Karpas-422 (cell line): Measurements from ENCODE around the gene RBM8A. TPM values are rescaled to one million over a fixed set of nuclear protein-coding genes. Genes with fewer than 3 reads are reported as not detected.

ENCODE experiments used
- DNase-seq: peaks from one replicate; pipeline ENCODE4 v3.0.0-alpha.2; 2015
- H2AFZ ChIP-seq: fragments of 200-600 bp; sonication (generic); 2 replicates; pipeline ENCODE4 v1.6.1; 2014; ENCODE audit warnings: antibody characterized with exemption, low read length, mixed read lengths
- H3K27ac ChIP-seq: fragments of 200-600 bp; sonication (generic); 2 replicates; pipeline ENCODE4 v1.5.1; 2014; ENCODE audit warnings: mild to moderate bottlenecking, low read length, moderate library complexity
- H3K27me3 ChIP-seq: fragments of 200-600 bp; sonication (generic); 2 replicates; pipeline ENCODE4 v1.6.1; 2014; ENCODE audit warnings: low read length, mixed read lengths
- H3K36me3 ChIP-seq: fragments of 200-600 bp; sonication (generic); 2 replicates; pipeline ENCODE4 v1.6.1; 2014; ENCODE audit warnings: low read length, mixed read lengths; ENCODE audit not compliant: insufficient read depth
- H3K4me1 ChIP-seq: fragments of 200-600 bp; sonication (generic); 2 replicates; pipeline ENCODE4 v1.6.1; 2014; ENCODE audit warnings: mild to moderate bottlenecking, low read length, mixed read lengths
- H3K4me2 ChIP-seq: fragments of 200-600 bp; sonication (generic); 2 replicates; pipeline ENCODE4 v1.6.1; 2014; ENCODE audit warnings: low read length, low read depth, mild to moderate bottlenecking; ENCODE audit not compliant: poor library complexity, severe bottlenecking
- H3K4me3 ChIP-seq: fragments of 200-600 bp; sonication (generic); 2 replicates; pipeline ENCODE4 v1.5.1; 2014; ENCODE audit warnings: mild to moderate bottlenecking, antibody characterized with exemption, low read length, mixed read lengths
- H3K79me2 ChIP-seq: fragments of 200-600 bp; sonication (generic); 2 replicates; pipeline ENCODE4 v1.6.1; 2014; ENCODE audit warnings: mild to moderate bottlenecking, low read length, mixed read lengths
- H3K9ac ChIP-seq: fragments of 200-600 bp; sonication (generic); 2 replicates; pipeline ENCODE4 v1.6.0; 2014; ENCODE audit warnings: low read length
- H3K9me2 ChIP-seq: fragments of 200-600 bp; sonication (generic), shearing (Covaris generic); replicated peaks from 2 replicates; pipeline ENCODE4 v1.6.0; 2014; ENCODE audit warnings: mild to moderate bottlenecking, low read length, moderate library complexity; ENCODE audit not compliant: insufficient read depth
- H3K9me3 ChIP-seq: fragments of 300-700, 200-600 bp; sonication (generic); 2 replicates; pipeline ENCODE4 v1.6.1; 2014; ENCODE audit warnings: low read length, mixed read lengths
- H4K20me1 ChIP-seq: fragments of 200-600 bp; sonication (generic); 2 replicates; pipeline ENCODE4 v1.6.1; 2014; ENCODE audit warnings: mild to moderate bottlenecking, antibody characterized with exemption, low read length, low read depth; ENCODE audit not compliant: insufficient read depth
- total RNA-seq: library from RNA; depleted of rRNA; stranded (reverse); fragments of >200 nt; shearing (Covaris generic); gene quantifications from 2 replicates; pipeline ENCODE4 v1.2.3, GENCODE V29; 2014; ENCODE audit warnings: low replicate concordance

Gene RBM8A
- total RNA-seq, 1 experiment from 2014 or later, result 130 TPM

GRCh38 chr1:145898756-145899155 is 28.5 kb downstream of the RBM8A start:
- DNase-seq, result no peak
- no peak overlapping the region for H2AFZ ChIP-seq
- H4K20me1 ChIP-seq, result no peaks in the 10 kb centered on the region
- H3K4me1 ChIP-seq, result no peaks in the 10 kb centered on the region
- no peaks in the 10 kb centered on the region for H3K9me2 ChIP-seq
- no peak overlapping the region for H3K9ac ChIP-seq
- no peaks in the 10 kb centered on the region for H3K9me3 ChIP-seq
- no peaks in the 10 kb centered on the region for H3K27me3 ChIP-seq
- no peak overlapping the region for H3K4me2 ChIP-seq
- no peak overlapping the region for H3K4me3 ChIP-seq
- H3K36me3 ChIP-seq, result no peaks in the 10 kb centered on the region
- H3K27ac ChIP-seq, result no peak overlapping the region
- H3K79me2 ChIP-seq, result no peaks in the 10 kb centered on the region

- no peaks in the 10 kb centered on the region for H3K9me3 ChIP-seq
- no peak overlapping the region for H3K9ac ChIP-seq
- H3K27me3 ChIP-seq, result no peaks in the 10 kb centered on the region
- H3K4me3 ChIP-seq, result no peak overlapping the region
- H3K27ac ChIP-seq, result no peak overlapping the region
- no peaks in the 10 kb centered on the region for H3K36me3 ChIP-seq
- H3K4me2 ChIP-seq, result no peak overlapping the region
- H3K9me2 ChIP-seq, result no peaks in the 10 kb centered on the region
- H2AFZ ChIP-seq, result no peak overlapping the region
- no peaks in the 10 kb centered on the region for H3K4me1 ChIP-seq
- no peaks in the 10 kb centered on the region for H3K79me2 ChIP-seq
- no peak for DNase-seq
- no peaks in the 10 kb centered on the region for H4K20me1 ChIP-seq
These were observed 29.3 kb downstream of the RBM8A start for GRCh38 chr1:145897969-145898368.

GRCh38 chr1:145895471-145895870 is 31.8 kb downstream of the RBM8A start:
- Histone ChIP-seq H4K20me1 (no peaks in the 10 kb centered on the region), H2AFZ (no peak overlapping the region), H3K9me3 (no peaks in the 10 kb centered on the region), H3K79me2 (no peaks in the 10 kb centered on the region), H3K4me3 (no peak overlapping the region), H3K9me2 (no peaks in the 10 kb centered on the region), H3K27ac (no peak overlapping the region), H3K4me2 (no peak overlapping the region), H3K36me3 (no peaks in the 10 kb centered on the region), H3K4me1 (no peaks in the 10 kb centered on the region), H3K9ac (no peak overlapping the region), H3K27me3 (no peaks in the 10 kb centered on the region)
- DNase-seq, result no peak

GRCh38 chr1:145893306-145894055 is 33.8 kb downstream of the RBM8A start:
- H3K9me2 ChIP-seq, result no peaks in the 10 kb centered on the region
- no peaks in the 10 kb centered on the region for H3K79me2 ChIP-seq
- no peak for DNase-seq
- no peaks in the 10 kb centered on the region for H3K36me3 ChIP-seq
- no peaks in the 10 kb centered on the region for H3K4me1 ChIP-seq
- no peak overlapping the region for H2AFZ ChIP-seq
- no peaks in the 10 kb centered on the region for H4K20me1 ChIP-seq
- H3K4me2 ChIP-seq, result no peak overlapping the region
- H3K9ac ChIP-seq, result no peak overlapping the region
- no peaks in the 10 kb centered on the region for H3K27me3 ChIP-seq
- H3K4me3 ChIP-seq, result no peak overlapping the region
- no peak overlapping the region for H3K27ac ChIP-seq
- no peaks in the 10 kb centered on the region for H3K9me3 ChIP-seq

- Histone ChIP-seq H3K4me2 (no peak overlapping the region), H3K9ac (no peak overlapping the region)
These were observed 34.7 kb downstream of the RBM8A start for GRCh38 chr1:145892486-145893087.

GRCh38 chr1:145891587-145892485 is 35.4 kb downstream of the RBM8A start:
- peak; percentile 79 for DNase-seq
- Histone ChIP-seq H3K27me3 (no peaks in the 10 kb centered on the region), H3K4me3 (no peak overlapping the region), H3K79me2 (no peaks in the 10 kb centered on the region), H2AFZ (no peak overlapping the region), H4K20me1 (no peaks in the 10 kb centered on the region), H3K27ac (no peak overlapping the region), H3K36me3 (no peaks in the 10 kb centered on the region), H3K4me2 (no peak overlapping the region), H3K4me1 (peaks cover 5% of the 10 kb centered on the region; the same call in 1 of the 2 replicates), H3K9me3 (no peaks in the 10 kb centered on the region), H3K9ac (no peak overlapping the region), H3K9me2 (no peaks in the 10 kb centered on the region)

More at GRCh38 chr1:145892486-145893087, 34.7 kb downstream of the RBM8A start:
- H3K79me2 ChIP-seq, result no peaks in the 10 kb centered on the region
- no peak overlapping the region for H2AFZ ChIP-seq
- H3K4me3 ChIP-seq, result no peak overlapping the region
- no peaks in the 10 kb centered on the region for H4K20me1 ChIP-seq
- H3K36me3 ChIP-seq, result no peaks in the 10 kb centered on the region
- H3K9me3 ChIP-seq, result no peaks in the 10 kb centered on the region
- peaks cover 3% of the 10 kb centered on the region; the same call in 1 of the 2 replicates for H3K4me1 ChIP-seq
- no peak overlapping the region for H3K27ac ChIP-seq
- H3K27me3 ChIP-seq, result no peaks in the 10 kb centered on the region
- no peak for DNase-seq
- no peaks in the 10 kb centered on the region for H3K9me2 ChIP-seq

GRCh38 chr1:145891143-145891542 is 36.1 kb downstream of the RBM8A start:
- Histone ChIP-seq H3K27me3 (no peaks in the 10 kb centered on the region), H3K79me2 (no peaks in the 10 kb centered on the region), H3K4me3 (no peak overlapping the region), H3K4me1 (peaks cover 8% of the 10 kb centered on the region; the same call in 1 of the 2 replicates), H3K9ac (no peak overlapping the region), H3K9me2 (no peaks in the 10 kb centered on the region), H3K4me2 (no peak overlapping the region), H3K36me3 (no peaks in the 10 kb centered on the region), H3K9me3 (no peaks in the 10 kb centered on the region), H2AFZ (no peak overlapping the region), H3K27ac (no peak overlapping the region), H4K20me1 (no peaks in the 10 kb centered on the region)
- no peak for DNase-seq

- H3K4me1 ChIP-seq, result peaks cover 16% of the 10 kb centered on the region
- no peaks in the 10 kb centered on the region for H3K9me3 ChIP-seq
These were observed 37.6 kb downstream of the RBM8A start for GRCh38 chr1:145889722-145890121.

More at GRCh38 chr1:145889722-145890121, 37.6 kb downstream of the RBM8A start:
- H3K27me3 ChIP-seq, result no peaks in the 10 kb centered on the region
- no peaks in the 10 kb centered on the region for H3K9me2 ChIP-seq
- H3K36me3 ChIP-seq, result no peaks in the 10 kb centered on the region
- H3K79me2 ChIP-seq, result no peaks in the 10 kb centered on the region
- H3K4me3 ChIP-seq, result no peak overlapping the region
- no peak overlapping the region for H3K27ac ChIP-seq
- DNase-seq, result no peak
- no peaks in the 10 kb centered on the region for H4K20me1 ChIP-seq
- no peak overlapping the region for H3K9ac ChIP-seq
- H2AFZ ChIP-seq, result no peak overlapping the region
- no peak overlapping the region for H3K4me2 ChIP-seq
